B cell (primary cell): Measurements from ENCODE around the gene TCF7L2. TPM values are rescaled to one million over a fixed set of nuclear protein-coding genes. Genes with fewer than 3 reads are reported as not detected.

ENCODE experiments used
- ATAC-seq: fragments of 200-7000 bp; cut with Tn5 transposase; one replicate; pipeline ENCODE4 v1.10.0; 2021; ENCODE audit warnings: low read depth, mild to moderate bottlenecking, moderate number of reproducible peaks, moderate library complexity
- CTCF ChIA-PET: fragments of 350-600 bp; sonication (Branson Sonifier 250); formaldehyde crosslinking; loops from one replicate; lab custom pipeline; 2021; ENCODE audit warnings: antibody characterized with exemption, inconsistent platforms; lab: Charles Lee
- POLR2A ChIA-PET: fragments of 350-600 bp; sonication (Branson Sonifier 250); formaldehyde crosslinking; loops from one replicate; lab custom pipeline; 2021; ENCODE audit warnings: antibody characterized with exemption; lab: Charles Lee
- DNase-seq: peaks from one replicate; pipeline ENCODE4 v3.0.0; 2013
- H2AFZ ChIP-seq: 2 replicates; pipeline ENCODE4 v1.6.1; 2012; ENCODE audit warnings: mild to moderate bottlenecking, low read depth, low read length; ENCODE audit not compliant: insufficient read depth, poor library complexity, severe bottlenecking
- H3K27ac ChIP-seq, 2 donors: 1 replicate in 1 of 2; 2 replicates in 1 of 2; pipeline ENCODE4 v1.5.1; 2012 to 2013; ENCODE audit warnings: low read length in 2 of 2, mild to moderate bottlenecking in 2 of 2, moderate library complexity in 1 of 2
- H3K27me3 ChIP-seq, 4 experiments: fragments of 200-600 bp in 1 of 4; sonication (generic) in 1 of 4; replicated peaks in 1 of 4; 1 replicate in 2 of 4; 2 replicates in 2 of 4; pipeline versions ENCODE4 v1.6.1 to v1.7.0; 2013 to 2016; ENCODE audit warnings: low read length in 3 of 4, mild to moderate bottlenecking in 2 of 4, mixed read lengths in 1 of 4, moderate library complexity in 1 of 4; ENCODE audit not compliant: insufficient read depth in 4 of 4, control insufficient read depth in 3 of 4; ENCODE audit errors: control extremely low read depth in 1 of 4
- H3K36me3 ChIP-seq, 2 experiments: replicated peaks in 1 of 2; 1 replicate in 1 of 2; 2 replicates in 1 of 2; pipeline versions ENCODE4 v1.6.1 to v1.7.1; 2013; ENCODE audit warnings: low read length in 1 of 2; ENCODE audit not compliant: insufficient read depth in 2 of 2, control insufficient read depth in 1 of 2; ENCODE audit errors: control extremely low read depth in 1 of 2, extremely low read depth in 1 of 2
- H3K4me1 ChIP-seq, 2 donors: fragments of 200-600 bp in 1 of 2; sonication (generic) in 1 of 2; 1 replicate in 1 of 2; 2 replicates in 1 of 2; pipeline versions ENCODE4 v1.5.1 to v1.6.1; 2013 to 2017; ENCODE audit warnings: low read length in 2 of 2; ENCODE audit not compliant: control insufficient read depth in 2 of 2, insufficient read depth in 2 of 2
- H3K4me2 ChIP-seq: replicated peaks from 2 replicates; pipeline ENCODE3; 2012; ENCODE audit warnings: mild to moderate bottlenecking, low read depth, low read length; ENCODE audit not compliant: poor library complexity, severe bottlenecking
- H3K4me3 ChIP-seq, 5 experiments: fragments of 200-600 bp in 1 of 5; sonication (generic) in 1 of 5; 1 replicate in 3 of 5; 2 replicates in 2 of 5; pipeline versions ENCODE4 v1.5.1 to v1.7.0; 2011 to 2016; ENCODE audit warnings: low read length in 4 of 5, mild to moderate bottlenecking in 4 of 5, low read depth in 2 of 5, control low read depth in 1 of 5, moderate library complexity in 1 of 5; ENCODE audit not compliant: insufficient read depth in 1 of 5; ENCODE audit errors: control extremely low read depth in 1 of 5, extremely low read depth in 1 of 5
- H3K79me2 ChIP-seq: fragments of 200-600 bp; sonication (generic); one replicate; pipeline ENCODE4 v1.6.0; 2016; ENCODE audit warnings: low read length; ENCODE audit not compliant: control insufficient read depth, insufficient read depth
- H3K9ac ChIP-seq: fragments of 200-600 bp; sonication (generic); 2 replicates; pipeline ENCODE4 v1.6.1; 2017; ENCODE audit warnings: mild to moderate bottlenecking, low read length, moderate library complexity
- H3K9me3 ChIP-seq, 3 donors: one replicate each; pipeline versions ENCODE4 v1.6.1 to v1.7.1; 2013; ENCODE audit warnings: low read length in 2 of 3; ENCODE audit not compliant: control insufficient read depth in 2 of 3, insufficient read depth in 1 of 3; ENCODE audit errors: control extremely low read depth in 1 of 3
- H4K20me1 ChIP-seq: 2 replicates; pipeline ENCODE4 v1.6.0; 2012; ENCODE audit warnings: mild to moderate bottlenecking, low read length; ENCODE audit not compliant: insufficient read depth, control insufficient read depth, poor library complexity, severe bottlenecking
- H3K27ac Mint-ChIP-seq: one replicate; pipeline ENCODE4 v1.8.0; 2021; ENCODE audit warnings: mixed read lengths
- H3K27me3 Mint-ChIP-seq: one replicate; pipeline ENCODE4 v1.8.0; 2021; ENCODE audit warnings: mixed read lengths
- H3K4me1 Mint-ChIP-seq: one replicate; pipeline ENCODE4 v1.8.0; 2021; ENCODE audit warnings: mixed read lengths
- H3K4me3 Mint-ChIP-seq: one replicate; pipeline ENCODE4 v1.8.0; 2021; ENCODE audit warnings: mixed read lengths
- H3K9me3 Mint-ChIP-seq: one replicate; pipeline ENCODE4 v1.8.0; 2022; ENCODE audit warnings: mixed read lengths; ENCODE audit not compliant: insufficient read depth
- EZH2 ChIP-seq: IDR thresholded peaks from 2 replicates; pipeline ENCODE4 v1.6.1; 2012; ENCODE audit warnings: borderline replicate concordance, low read depth, mild to moderate bottlenecking, moderate library complexity, low read length; ENCODE audit not compliant: insufficient read depth, poor library complexity, severe bottlenecking
- WGBS: methylation state at CpG from one replicate; pipeline ENCODE4 v1.1.5; 2013; ENCODE audit warnings: missing lambda C conversion rate; ENCODE audit not compliant: insufficient coverage; 5-methylcytosine and 5-hydroxymethylcytosine counted together
- intact Hi-C: fragments of 100-400 bp; cut with micrococcal nuclease; formaldehyde crosslinking; loops from one replicate; pipeline ENCODE4 v1.10.0; 2022
- polyA plus RNA-seq: library from polyadenylated mRNA; depleted of rRNA; stranded (reverse); fragments of >200 nt; gene quantifications from 2 replicates; pipeline ENCODE4 v1.2.3, GENCODE V29; 2012
- total RNA-seq, 2 donors: library from RNA; stranded (reverse); fragments of 120-200 nt in 1 of 2; gene quantifications; 1 replicate in 1 of 2; 2 replicates in 1 of 2; pipeline versions ENCODE4 v1.2.3 to v1.2.4, GENCODE V29; 2013 to 2022
- TF ChIP-seq, protein P1 (sequence below): fragments of 200-600 bp; IDR thresholded peaks from one replicate; pipeline ENCODE4 v1.8.0; 2022; ENCODE audit warnings: antibody characterized with exemption, mild to moderate bottlenecking

TCF7L2 gene
- total and polyA plus RNA-seq, 2 donors (not counting 1 experiment from before 2014, with no cell fraction given): 0.48 to 1.1 TPM

DNA sequence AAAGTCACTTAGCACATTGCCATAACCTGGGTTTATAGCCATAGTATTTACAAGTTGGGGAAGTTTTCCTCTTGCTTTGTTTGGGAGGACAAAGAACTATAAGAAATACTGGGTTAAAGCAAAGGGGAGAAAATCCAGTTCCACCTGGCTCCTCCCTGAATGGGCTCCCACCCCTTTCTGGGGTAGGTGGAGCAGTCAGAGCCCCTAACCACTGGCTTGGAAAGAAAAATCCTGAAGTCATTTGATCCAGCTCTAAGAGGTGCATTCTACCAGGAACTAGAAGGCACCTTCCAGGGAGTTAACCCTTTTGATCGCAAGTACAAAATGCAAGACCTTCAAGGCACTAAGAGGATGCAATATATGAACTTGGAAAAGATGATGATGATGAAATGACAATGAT lies 31.3 kb upstream of the TCF7L2 start:
- Histone ChIP-seq H3K9me3 (no peaks in the 10 kb centered on the region), H3K79me2 (no peaks in the 10 kb centered on the region), H3K4me2 (no peak overlapping the region), H3K36me3 (no peaks in the 10 kb centered on the region), H3K27ac (no peak overlapping the region), H4K20me1 (no peaks in the 10 kb centered on the region), H3K4me3 (no peak overlapping the region), H3K4me1 (no peaks in the 10 kb centered on the region), H3K9ac (no peak overlapping the region), H2AFZ (no peak overlapping the region), H3K27me3 (no peaks in the 10 kb centered on the region)
- no peaks in the 10 kb centered on the region for H3K4me1 Mint-ChIP-seq
- intact Hi-C loops: no loop called here
- DNase-seq (no peak), ATAC-seq (no peak)
- no peak overlapping the region for H3K27ac Mint-ChIP-seq
- 0% methylated on average over 1 of the region's 1 CpG for whole genome bisulfite sequencing
- CTCF ChIA-PET: no interaction called here
- POLR2A ChIA-PET: no interaction called here
- peaks cover 9% of the 10 kb centered on the region for H3K27me3 Mint-ChIP-seq
- no peak overlapping the region for H3K4me3 Mint-ChIP-seq
- no peaks in the 10 kb centered on the region for H3K9me3 Mint-ChIP-seq
- TF ChIP-seq, protein P1, sequence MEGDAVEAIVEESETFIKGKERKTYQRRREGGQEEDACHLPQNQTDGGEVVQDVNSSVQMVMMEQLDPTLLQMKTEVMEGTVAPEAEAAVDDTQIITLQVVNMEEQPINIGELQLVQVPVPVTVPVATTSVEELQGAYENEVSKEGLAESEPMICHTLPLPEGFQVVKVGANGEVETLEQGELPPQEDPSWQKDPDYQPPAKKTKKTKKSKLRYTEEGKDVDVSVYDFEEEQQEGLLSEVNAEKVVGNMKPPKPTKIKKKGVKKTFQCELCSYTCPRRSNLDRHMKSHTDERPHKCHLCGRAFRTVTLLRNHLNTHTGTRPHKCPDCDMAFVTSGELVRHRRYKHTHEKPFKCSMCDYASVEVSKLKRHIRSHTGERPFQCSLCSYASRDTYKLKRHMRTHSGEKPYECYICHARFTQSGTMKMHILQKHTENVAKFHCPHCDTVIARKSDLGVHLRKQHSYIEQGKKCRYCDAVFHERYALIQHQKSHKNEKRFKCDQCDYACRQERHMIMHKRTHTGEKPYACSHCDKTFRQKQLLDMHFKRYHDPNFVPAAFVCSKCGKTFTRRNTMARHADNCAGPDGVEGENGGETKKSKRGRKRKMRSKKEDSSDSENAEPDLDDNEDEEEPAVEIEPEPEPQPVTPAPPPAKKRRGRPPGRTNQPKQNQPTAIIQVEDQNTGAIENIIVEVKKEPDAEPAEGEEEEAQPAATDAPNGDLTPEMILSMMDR: no peak
- no peak for TF ChIP-seq EZH2

DNA sequence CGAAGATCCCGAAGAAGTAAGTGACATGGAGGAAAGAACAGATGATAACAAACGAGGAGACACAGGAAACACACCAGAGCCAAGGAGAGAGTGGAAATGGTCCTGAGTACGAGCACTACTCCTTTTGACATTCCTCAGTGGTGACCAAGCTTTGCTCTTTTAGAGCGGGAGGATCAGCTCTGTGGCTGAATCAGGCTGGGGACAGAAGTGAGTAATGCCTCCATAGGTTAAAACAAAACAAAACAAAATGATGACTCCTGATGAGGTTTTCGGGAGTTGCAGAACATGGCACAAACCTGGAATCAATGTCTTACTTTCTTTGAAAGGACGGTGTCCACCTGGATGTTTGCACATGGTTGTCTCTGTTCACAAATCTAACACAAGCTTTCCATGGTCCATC lies 30.3 kb upstream of the TCF7L2 start:
- no peak overlapping the region for H3K4me3 ChIP-seq
- no peaks in the 10 kb centered on the region for H4K20me1 ChIP-seq
- no peaks in the 10 kb centered on the region for H3K9me3 Mint-ChIP-seq
- H3K4me3 Mint-ChIP-seq: no peak overlapping the region
- POLR2A ChIA-PET: no interaction called here
- no peaks in the 10 kb centered on the region for H3K9me3 ChIP-seq
- no peaks in the 10 kb centered on the region for H3K36me3 ChIP-seq
- H3K9ac ChIP-seq: no peak overlapping the region
- H3K4me1 Mint-ChIP-seq: no peaks in the 10 kb centered on the region
- CTCF ChIA-PET: no interaction called here
- no peak overlapping the region for H2AFZ ChIP-seq
- no peak overlapping the region for H3K27ac Mint-ChIP-seq
- no peak for TF ChIP-seq EZH2
- TF ChIP-seq, protein P1: no peak
- H3K27me3 Mint-ChIP-seq: peaks cover 9% of the 10 kb centered on the region
- no peak overlapping the region for H3K27ac ChIP-seq
- DNase-seq (no peak), ATAC-seq (no peak)
- 97% methylated on average over 3 of the region's 7 CpGs for WGBS
- H3K79me2 ChIP-seq: no peaks in the 10 kb centered on the region
- H3K27me3 ChIP-seq: no peaks in the 10 kb centered on the region
- H3K4me1 ChIP-seq: no peaks in the 10 kb centered on the region
- H3K4me2 ChIP-seq: no peak overlapping the region
- intact Hi-C loops: no loop called here
